ENCODE data around the gene DGKZ.

DGKZ gene

DNA sequence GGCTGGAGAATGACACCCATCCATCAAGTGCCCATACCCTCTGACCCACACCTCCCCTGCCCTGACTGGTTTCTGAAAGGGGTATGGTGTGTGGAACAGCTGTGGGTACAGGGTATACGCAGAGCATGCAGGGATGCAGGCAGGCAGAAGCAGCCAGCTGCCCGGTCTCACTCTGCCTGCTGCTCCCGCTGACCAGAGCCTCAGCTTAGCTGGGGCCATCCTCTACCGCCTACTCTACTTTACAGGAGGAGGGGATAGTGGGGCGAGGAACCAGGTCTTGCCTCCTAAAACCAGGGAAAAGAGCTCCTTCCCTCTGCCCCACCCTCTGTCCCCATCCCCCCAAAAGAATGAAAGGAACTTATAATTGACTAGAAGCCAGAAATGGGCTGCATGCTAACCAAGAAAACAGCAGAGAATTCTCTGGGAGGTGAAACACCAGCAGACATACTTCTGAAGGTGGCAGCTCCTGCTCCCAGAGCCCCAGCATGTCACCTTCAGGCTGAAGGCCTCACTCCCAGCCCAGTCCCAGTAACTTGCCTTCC, 57.3 kb downstream of the DGKZ start:
- H3K4me3 ChIP-seq (replicated peaks; ENCODE audit: insufficient read depth, low read length), result no peak overlapping the region
- H3K27ac ChIP-seq (replicated peaks), result no peak overlapping the region
- DNase-seq (ENCODE audit: low read depth in 1 of 2, low spot score in 1 of 2), result no peak
- TF ChIP-seq GABPA (IDR thresholded peaks at IDR 0.05; ENCODE audit: low read depth) (no peak), POLR2AphosphoS5 (IDR thresholded peaks at IDR 0.05; ENCODE audit: low read depth) (no peak), CTCF (IDR thresholded peaks at IDR 0.05; ENCODE audit: insufficient read depth, low read length) (no peak), SPI1 (IDR thresholded peaks at IDR 0.05; ENCODE audit: borderline replicate concordance, low read depth) (no peak)
- TF ChIP-seq, protein P1, sequence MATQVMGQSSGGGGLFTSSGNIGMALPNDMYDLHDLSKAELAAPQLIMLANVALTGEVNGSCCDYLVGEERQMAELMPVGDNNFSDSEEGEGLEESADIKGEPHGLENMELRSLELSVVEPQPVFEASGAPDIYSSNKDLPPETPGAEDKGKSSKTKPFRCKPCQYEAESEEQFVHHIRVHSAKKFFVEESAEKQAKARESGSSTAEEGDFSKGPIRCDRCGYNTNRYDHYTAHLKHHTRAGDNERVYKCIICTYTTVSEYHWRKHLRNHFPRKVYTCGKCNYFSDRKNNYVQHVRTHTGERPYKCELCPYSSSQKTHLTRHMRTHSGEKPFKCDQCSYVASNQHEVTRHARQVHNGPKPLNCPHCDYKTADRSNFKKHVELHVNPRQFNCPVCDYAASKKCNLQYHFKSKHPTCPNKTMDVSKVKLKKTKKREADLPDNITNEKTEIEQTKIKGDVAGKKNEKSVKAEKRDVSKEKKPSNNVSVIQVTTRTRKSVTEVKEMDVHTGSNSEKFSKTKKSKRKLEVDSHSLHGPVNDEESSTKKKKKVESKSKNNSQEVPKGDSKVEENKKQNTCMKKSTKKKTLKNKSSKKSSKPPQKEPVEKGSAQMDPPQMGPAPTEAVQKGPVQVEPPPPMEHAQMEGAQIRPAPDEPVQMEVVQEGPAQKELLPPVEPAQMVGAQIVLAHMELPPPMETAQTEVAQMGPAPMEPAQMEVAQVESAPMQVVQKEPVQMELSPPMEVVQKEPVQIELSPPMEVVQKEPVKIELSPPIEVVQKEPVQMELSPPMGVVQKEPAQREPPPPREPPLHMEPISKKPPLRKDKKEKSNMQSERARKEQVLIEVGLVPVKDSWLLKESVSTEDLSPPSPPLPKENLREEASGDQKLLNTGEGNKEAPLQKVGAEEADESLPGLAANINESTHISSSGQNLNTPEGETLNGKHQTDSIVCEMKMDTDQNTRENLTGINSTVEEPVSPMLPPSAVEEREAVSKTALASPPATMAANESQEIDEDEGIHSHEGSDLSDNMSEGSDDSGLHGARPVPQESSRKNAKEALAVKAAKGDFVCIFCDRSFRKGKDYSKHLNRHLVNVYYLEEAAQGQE (IDR thresholded peaks at IDR 0.05; ENCODE audit: insufficient replicate concordance, low read depth), result no peak
- H3K27me3 ChIP-seq (ENCODE audit: insufficient read depth, poor library complexity, severe bottlenecking), result no peaks in the 10 kb centered on the region

GRCh38 chr11:46407635-46408034, 60.4 kb downstream of the DGKZ start:
- DNase-seq (ENCODE audit: low read depth in 1 of 2, low spot score in 1 of 2), result no peak
- H3K27ac ChIP-seq (replicated peaks), result no peak overlapping the region
- no peaks in the 10 kb centered on the region for H3K27me3 ChIP-seq (ENCODE audit: insufficient read depth, poor library complexity, severe bottlenecking)
- no peak overlapping the region for H3K4me3 ChIP-seq (replicated peaks; ENCODE audit: insufficient read depth, low read length)
- TF ChIP-seq GABPA (IDR thresholded peaks at IDR 0.05; ENCODE audit: low read depth), result no peak

DNA sequence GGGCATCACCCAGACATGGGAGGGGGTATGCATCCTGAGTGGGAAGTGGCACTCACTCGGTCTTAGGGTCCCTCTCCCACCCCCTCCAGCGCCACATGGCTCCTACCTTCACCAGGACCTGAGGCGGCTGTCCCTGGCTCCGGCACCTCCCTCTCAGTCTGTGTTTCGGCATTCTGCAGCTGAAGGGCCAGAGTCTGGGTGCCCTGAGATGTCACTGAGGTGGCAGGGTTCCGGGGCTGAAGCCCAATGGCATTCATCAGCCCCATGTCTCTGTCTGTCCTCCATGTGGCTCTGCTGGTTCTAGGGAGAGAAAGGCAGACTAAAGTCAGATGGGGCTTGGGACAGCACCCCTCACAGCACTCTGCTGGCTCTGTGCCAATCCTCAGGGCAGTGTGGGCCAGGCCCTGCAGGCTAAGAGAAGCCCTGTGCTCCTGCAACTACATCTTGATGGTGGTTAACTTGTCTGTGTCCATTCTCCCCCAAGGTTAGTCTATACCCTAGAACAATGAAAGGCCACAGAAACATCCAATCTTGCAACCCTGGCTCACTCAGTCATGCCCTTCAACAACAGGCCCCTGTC, 61.2 kb downstream of the DGKZ start:
- H3K27me3 ChIP-seq (ENCODE audit: insufficient read depth, poor library complexity, severe bottlenecking), result no peaks in the 10 kb centered on the region
- no peak overlapping the region for H3K4me3 ChIP-seq (replicated peaks; ENCODE audit: insufficient read depth, low read length)
- H3K27ac ChIP-seq (replicated peaks), result no peak overlapping the region
- TF ChIP-seq GABPA (IDR thresholded peaks at IDR 0.05; ENCODE audit: low read depth), result no peak
- TF ChIP-seq, protein P1 (IDR thresholded peaks at IDR 0.05; ENCODE audit: insufficient replicate concordance, low read depth), result no peak
- TF ChIP-seq SPI1 (IDR thresholded peaks at IDR 0.05; ENCODE audit: borderline replicate concordance, low read depth), result no peak
- TF ChIP-seq CTCF (IDR thresholded peaks at IDR 0.05; ENCODE audit: insufficient read depth, low read length), result no peak
- TF ChIP-seq POLR2AphosphoS5 (IDR thresholded peaks at IDR 0.05; ENCODE audit: low read depth), result no peak
- no peak for DNase-seq (ENCODE audit: low read depth in 1 of 2, low spot score in 1 of 2)

DNA sequence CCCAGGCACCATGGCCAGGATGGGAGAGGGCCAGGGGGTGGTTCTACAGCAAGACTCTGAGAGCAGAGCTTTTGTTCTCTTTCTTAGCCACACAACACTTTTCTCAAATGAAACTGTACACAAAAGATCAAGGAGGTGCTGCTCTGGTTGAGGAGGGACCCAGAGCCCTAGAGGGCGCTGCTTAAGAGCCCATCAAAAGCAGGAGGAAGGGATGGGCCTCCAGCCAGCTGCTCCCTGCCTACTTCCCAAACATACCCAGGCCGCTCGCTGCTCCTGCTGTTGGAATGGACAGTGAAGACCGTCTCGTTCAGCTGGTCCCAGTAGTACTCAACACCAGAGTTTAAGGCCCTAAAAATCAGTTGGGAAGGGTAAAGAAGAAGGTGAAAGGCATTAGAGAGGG, 62.8 kb downstream of the DGKZ start:
- no peak for DNase-seq (ENCODE audit: low read depth in 1 of 2, low spot score in 1 of 2)
- TF ChIP-seq SPI1 (IDR thresholded peaks at IDR 0.05; ENCODE audit: borderline replicate concordance, low read depth) (no peak), GABPA (IDR thresholded peaks at IDR 0.05; ENCODE audit: low read depth) (no peak), CTCF (IDR thresholded peaks at IDR 0.05; ENCODE audit: insufficient read depth, low read length) (no peak), POLR2AphosphoS5 (IDR thresholded peaks at IDR 0.05; ENCODE audit: low read depth) (no peak)
- TF ChIP-seq, protein P1 (IDR thresholded peaks at IDR 0.05; ENCODE audit: insufficient replicate concordance, low read depth), result no peak

More for the DNA sequence above, 62.8 kb downstream of the DGKZ start:
- Histone ChIP-seq H3K27me3 (ENCODE audit: insufficient read depth, poor library complexity, severe bottlenecking) (no peaks in the 10 kb centered on the region), H3K27ac (replicated peaks) (no peak overlapping the region), H3K4me3 (replicated peaks; ENCODE audit: insufficient read depth, low read length) (no peak overlapping the region)

All from HL-60 (cell line).